GM12878 (cell line): Measurements from ENCODE around the gene RFFL. TPM values are rescaled to one million over a fixed set of nuclear protein-coding genes. Genes with fewer than 3 reads are reported as not detected.

ENCODE experiments used
- BACH1 ChIP-seq: fragments of 450-650 bp; IDR thresholded peaks from 2 replicates; pipeline ENCODE4 v1.6.1; 2017; ENCODE audit warnings: mild to moderate bottlenecking, borderline replicate concordance
- EGR1 ChIP-seq, 2 experiments: IDR thresholded peaks; 1 replicate in 1 of 2; 2 replicates in 1 of 2; pipeline ENCODE4 v1.6.1; 2011 to 2012; ENCODE audit warnings: low read depth in 2 of 2, low read length in 2 of 2, borderline replicate concordance in 1 of 2, mild to moderate bottlenecking in 1 of 2, moderate library complexity in 1 of 2
- HCFC1 ChIP-seq: fragments of 150-350 bp; IDR thresholded peaks from 2 replicates; pipeline ENCODE4 v1.6.1; 2014; ENCODE audit warnings: low read length
- JUNB ChIP-seq: IDR thresholded peaks from 2 replicates; pipeline ENCODE4 v1.6.1; 2016; ENCODE audit warnings: antibody characterized with exemption, mild to moderate bottlenecking
- MYB ChIP-seq: fragments of 150-350 bp; IDR thresholded peaks from 2 replicates; pipeline ENCODE4 v1.6.1; 2014; ENCODE audit warnings: mild to moderate bottlenecking, low read depth, low read length, borderline replicate concordance
- NFYA ChIP-seq: IDR thresholded peaks from 2 replicates; pipeline ENCODE4 v1.6.1; 2011; ENCODE audit warnings: low read depth, mild to moderate bottlenecking, low read length, improper control_type of control experiment, borderline replicate concordance
- NR2F1 ChIP-seq: fragments of 450-650 bp; conservative IDR thresholded peaks from 2 replicates; pipeline ENCODE4 v1.6.1; 2017; ENCODE audit warnings: mild to moderate bottlenecking
- RBBP5 ChIP-seq: fragments of 200-600 bp; sonication (generic); conservative IDR thresholded peaks from 2 replicates; pipeline ENCODE4 v1.6.1; 2016
- TBL1XR1 ChIP-seq: IDR thresholded peaks from 2 replicates; pipeline ENCODE4 v1.6.1; 2012; ENCODE audit warnings: low read depth, low read length, improper control_type of control experiment
- ZNF217 ChIP-seq: fragments of 450-650 bp; IDR thresholded peaks from 2 replicates; pipeline ENCODE4 v1.6.1; 2017; ENCODE audit warnings: antibody characterized with exemption, mild to moderate bottlenecking
- polyA plus RNA-seq, 11 experiments: library from polyadenylated mRNA; depleted of rRNA in 4 of 11; unstranded in 6 of 11; stranded (reverse) in 5 of 11; fragments of >200 nt; fragmentation: Nextera tagmentation in 4 of 11; fragmentation: Illumina TruSeq in 1 of 11; extraction: Ambion mirVana in 4 of 11; extraction: Trizol in 1 of 11; gene quantifications; 1 replicate in 1 of 11; 2 replicates in 10 of 11; pipeline versions ENCODE4 v1.2.1 to v1.2.3, GENCODE V29; 2011 to 2016; ENCODE audit warnings: inconsistent platforms in 2 of 11, missing spikeins in 2 of 11, low read depth in 1 of 11
- total RNA-seq, 4 experiments: library from RNA; depleted of rRNA in 3 of 4; stranded (reverse); fragments of >200 nt in 3 of 4; fragmentation: Illumina TruSeq in 1 of 4; extraction: Trizol in 1 of 4; gene quantifications; 2 replicates each; pipeline versions ENCODE4 v1.2.1 to v1.2.3, GENCODE V29; 2013 to 2021
- TF ChIP-seq, protein P1 (sequence below), 3 experiments: IDR thresholded peaks in 2 of 3; conservative IDR thresholded peaks in 1 of 3; 2 replicates each; pipeline ENCODE4 v1.5.1; 2011; ENCODE audit warnings: low read depth in 3 of 3, low read length in 3 of 3, mild to moderate bottlenecking in 3 of 3, control low read depth in 2 of 3, moderate library complexity in 2 of 3, inconsistent platforms in 1 of 3, mixed read lengths in 1 of 3; ENCODE audit not compliant: control insufficient read depth in 2 of 3, insufficient read depth in 1 of 3; ENCODE audit errors: extremely low read depth in 1 of 3
- TF ChIP-seq, protein P2 (sequence below): fragments of 450-650 bp; IDR thresholded peaks from 2 replicates; pipeline ENCODE4 v1.6.1; 2018; ENCODE audit warnings: mild to moderate bottlenecking, low read depth, moderate library complexity; ENCODE audit not compliant: partially characterized antibody
- TF ChIP-seq, protein P3 (sequence below): IDR thresholded peaks from 2 replicates; pipeline ENCODE4 v1.6.1; 2011; ENCODE audit warnings: mild to moderate bottlenecking, low read depth, low read length, moderate library complexity; ENCODE audit not compliant: insufficient replicate concordance
- TF ChIP-seq, protein P4 (sequence below): IDR thresholded peaks from 2 replicates; pipeline ENCODE4 v1.6.1; 2011; ENCODE audit warnings: low read depth, mild to moderate bottlenecking, low read length, moderate library complexity, borderline replicate concordance; ENCODE audit errors: extremely low read depth
- TF ChIP-seq, protein P5 (sequence below): IDR thresholded peaks from 2 replicates; pipeline ENCODE4 v1.6.1; 2012; ENCODE audit warnings: low read depth, low read length, improper control_type of control experiment
- TF ChIP-seq, protein P6 (sequence below): fragments of 450-650 bp; IDR thresholded peaks from 2 replicates; pipeline ENCODE4 v1.6.1; 2016; ENCODE audit warnings: mild to moderate bottlenecking
- TF ChIP-seq, protein P7 (sequence below): IDR thresholded peaks from 2 replicates; pipeline ENCODE4 v1.6.1; 2012; ENCODE audit warnings: low read depth, low read length, improper control_type of control experiment
- TF ChIP-seq, protein P8 (sequence below): IDR thresholded peaks from 2 replicates; pipeline ENCODE4 v1.6.1; 2011; ENCODE audit warnings: borderline replicate concordance, low read depth, mild to moderate bottlenecking, moderate library complexity, mixed read lengths, low read length; ENCODE audit not compliant: insufficient read depth; ENCODE audit errors: extremely low read length

RFFL gene
- total and polyA plus RNA-seq, 10 of the 15 experiments (the other 5 are each of a cell fraction or from before 2014, with no cell fraction given) = 4.7 to 56.1 (median 26.9) TPM

DNA sequence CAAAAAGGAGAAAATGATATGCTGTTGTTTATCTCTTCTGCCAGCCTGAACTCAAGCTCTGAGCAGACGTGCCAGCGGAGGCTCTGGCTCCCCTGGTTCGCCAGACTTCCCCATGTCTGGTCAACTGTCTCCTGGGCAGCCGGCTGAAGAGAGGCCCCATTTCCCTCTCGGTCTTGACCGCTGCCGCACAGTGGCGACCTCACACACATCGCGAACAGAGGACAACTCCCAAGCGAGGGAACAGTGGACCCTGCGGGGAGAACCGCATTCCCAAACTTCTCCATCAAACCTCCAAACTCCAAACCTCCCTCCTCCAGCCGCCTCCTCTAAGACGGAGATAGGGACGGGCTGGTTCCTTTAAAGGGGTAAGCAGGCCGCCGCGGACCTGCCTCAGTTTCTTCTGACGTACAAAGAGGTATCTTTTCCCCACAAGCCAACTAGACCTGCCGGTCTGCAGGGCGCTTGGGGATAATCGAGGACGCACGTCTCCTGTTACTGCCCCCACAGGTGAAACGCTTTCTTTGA is 24.9 kb upstream of the RFFL start (continued):
- TF ChIP-seq, protein P1, sequence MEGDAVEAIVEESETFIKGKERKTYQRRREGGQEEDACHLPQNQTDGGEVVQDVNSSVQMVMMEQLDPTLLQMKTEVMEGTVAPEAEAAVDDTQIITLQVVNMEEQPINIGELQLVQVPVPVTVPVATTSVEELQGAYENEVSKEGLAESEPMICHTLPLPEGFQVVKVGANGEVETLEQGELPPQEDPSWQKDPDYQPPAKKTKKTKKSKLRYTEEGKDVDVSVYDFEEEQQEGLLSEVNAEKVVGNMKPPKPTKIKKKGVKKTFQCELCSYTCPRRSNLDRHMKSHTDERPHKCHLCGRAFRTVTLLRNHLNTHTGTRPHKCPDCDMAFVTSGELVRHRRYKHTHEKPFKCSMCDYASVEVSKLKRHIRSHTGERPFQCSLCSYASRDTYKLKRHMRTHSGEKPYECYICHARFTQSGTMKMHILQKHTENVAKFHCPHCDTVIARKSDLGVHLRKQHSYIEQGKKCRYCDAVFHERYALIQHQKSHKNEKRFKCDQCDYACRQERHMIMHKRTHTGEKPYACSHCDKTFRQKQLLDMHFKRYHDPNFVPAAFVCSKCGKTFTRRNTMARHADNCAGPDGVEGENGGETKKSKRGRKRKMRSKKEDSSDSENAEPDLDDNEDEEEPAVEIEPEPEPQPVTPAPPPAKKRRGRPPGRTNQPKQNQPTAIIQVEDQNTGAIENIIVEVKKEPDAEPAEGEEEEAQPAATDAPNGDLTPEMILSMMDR (IDR thresholded peaks at IDR 0.05 in 2 of 3, conservative IDR thresholded peaks at IDR 0.05 in 1 of 3; ENCODE audit: control insufficient read depth in 2 of 3, extremely low read depth in 1 of 3, insufficient read depth in 1 of 3, low read depth in 3 of 3, low read length in 3 of 3) = peak in 2 of 3 experiments; percentile 2 to 26; a peak in 3 of 6 replicates
- TF ChIP-seq, protein P2, sequence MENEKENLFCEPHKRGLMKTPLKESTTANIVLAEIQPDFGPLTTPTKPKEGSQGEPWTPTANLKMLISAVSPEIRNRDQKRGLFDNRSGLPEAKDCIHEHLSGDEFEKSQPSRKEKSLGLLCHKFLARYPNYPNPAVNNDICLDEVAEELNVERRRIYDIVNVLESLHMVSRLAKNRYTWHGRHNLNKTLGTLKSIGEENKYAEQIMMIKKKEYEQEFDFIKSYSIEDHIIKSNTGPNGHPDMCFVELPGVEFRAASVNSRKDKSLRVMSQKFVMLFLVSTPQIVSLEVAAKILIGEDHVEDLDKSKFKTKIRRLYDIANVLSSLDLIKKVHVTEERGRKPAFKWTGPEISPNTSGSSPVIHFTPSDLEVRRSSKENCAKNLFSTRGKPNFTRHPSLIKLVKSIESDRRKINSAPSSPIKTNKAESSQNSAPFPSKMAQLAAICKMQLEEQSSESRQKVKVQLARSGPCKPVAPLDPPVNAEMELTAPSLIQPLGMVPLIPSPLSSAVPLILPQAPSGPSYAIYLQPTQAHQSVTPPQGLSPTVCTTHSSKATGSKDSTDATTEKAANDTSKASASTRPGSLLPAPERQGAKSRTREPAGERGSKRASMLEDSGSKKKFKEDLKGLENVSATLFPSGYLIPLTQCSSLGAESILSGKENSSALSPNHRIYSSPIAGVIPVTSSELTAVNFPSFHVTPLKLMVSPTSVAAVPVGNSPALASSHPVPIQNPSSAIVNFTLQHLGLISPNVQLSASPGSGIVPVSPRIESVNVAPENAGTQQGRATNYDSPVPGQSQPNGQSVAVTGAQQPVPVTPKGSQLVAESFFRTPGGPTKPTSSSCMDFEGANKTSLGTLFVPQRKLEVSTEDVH = no peak
- TF ChIP-seq, protein P3, sequence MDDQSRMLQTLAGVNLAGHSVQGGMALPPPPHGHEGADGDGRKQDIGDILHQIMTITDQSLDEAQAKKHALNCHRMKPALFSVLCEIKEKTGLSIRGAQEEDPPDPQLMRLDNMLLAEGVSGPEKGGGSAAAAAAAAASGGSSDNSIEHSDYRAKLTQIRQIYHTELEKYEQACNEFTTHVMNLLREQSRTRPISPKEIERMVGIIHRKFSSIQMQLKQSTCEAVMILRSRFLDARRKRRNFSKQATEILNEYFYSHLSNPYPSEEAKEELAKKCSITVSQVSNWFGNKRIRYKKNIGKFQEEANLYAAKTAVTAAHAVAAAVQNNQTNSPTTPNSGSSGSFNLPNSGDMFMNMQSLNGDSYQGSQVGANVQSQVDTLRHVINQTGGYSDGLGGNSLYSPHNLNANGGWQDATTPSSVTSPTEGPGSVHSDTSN = no peak
- TF ChIP-seq JUNB = no peak
- TF ChIP-seq NR2F1 = no peak
- TF ChIP-seq, protein P4, sequence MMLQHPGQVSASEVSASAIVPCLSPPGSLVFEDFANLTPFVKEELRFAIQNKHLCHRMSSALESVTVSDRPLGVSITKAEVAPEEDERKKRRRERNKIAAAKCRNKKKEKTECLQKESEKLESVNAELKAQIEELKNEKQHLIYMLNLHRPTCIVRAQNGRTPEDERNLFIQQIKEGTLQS = no peak
- TF ChIP-seq, protein P5, sequence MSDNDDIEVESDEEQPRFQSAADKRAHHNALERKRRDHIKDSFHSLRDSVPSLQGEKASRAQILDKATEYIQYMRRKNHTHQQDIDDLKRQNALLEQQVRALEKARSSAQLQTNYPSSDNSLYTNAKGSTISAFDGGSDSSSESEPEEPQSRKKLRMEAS = no peak; the same call in 1 of the 2 replicates
- no peak for TF ChIP-seq RBBP5
- no peak for TF ChIP-seq MYB
- TF ChIP-seq HCFC1 = no peak
- TF ChIP-seq TBL1XR1 = no peak
- no peak for TF ChIP-seq BACH1
- TF ChIP-seq ZNF217 = no peak
- TF ChIP-seq NFYA = no peak
- no peak for TF ChIP-seq EGR1 (IDR thresholded peaks at IDR 0.05; ENCODE audit: borderline replicate concordance in 1 of 2, low read depth in 2 of 2, low read length in 2 of 2)
- TF ChIP-seq, protein P6, sequence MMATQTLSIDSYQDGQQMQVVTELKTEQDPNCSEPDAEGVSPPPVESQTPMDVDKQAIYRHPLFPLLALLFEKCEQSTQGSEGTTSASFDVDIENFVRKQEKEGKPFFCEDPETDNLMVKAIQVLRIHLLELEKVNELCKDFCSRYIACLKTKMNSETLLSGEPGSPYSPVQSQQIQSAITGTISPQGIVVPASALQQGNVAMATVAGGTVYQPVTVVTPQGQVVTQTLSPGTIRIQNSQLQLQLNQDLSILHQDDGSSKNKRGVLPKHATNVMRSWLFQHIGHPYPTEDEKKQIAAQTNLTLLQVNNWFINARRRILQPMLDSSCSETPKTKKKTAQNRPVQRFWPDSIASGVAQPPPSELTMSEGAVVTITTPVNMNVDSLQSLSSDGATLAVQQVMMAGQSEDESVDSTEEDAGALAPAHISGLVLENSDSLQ = no peak
- TF ChIP-seq, protein P7, sequence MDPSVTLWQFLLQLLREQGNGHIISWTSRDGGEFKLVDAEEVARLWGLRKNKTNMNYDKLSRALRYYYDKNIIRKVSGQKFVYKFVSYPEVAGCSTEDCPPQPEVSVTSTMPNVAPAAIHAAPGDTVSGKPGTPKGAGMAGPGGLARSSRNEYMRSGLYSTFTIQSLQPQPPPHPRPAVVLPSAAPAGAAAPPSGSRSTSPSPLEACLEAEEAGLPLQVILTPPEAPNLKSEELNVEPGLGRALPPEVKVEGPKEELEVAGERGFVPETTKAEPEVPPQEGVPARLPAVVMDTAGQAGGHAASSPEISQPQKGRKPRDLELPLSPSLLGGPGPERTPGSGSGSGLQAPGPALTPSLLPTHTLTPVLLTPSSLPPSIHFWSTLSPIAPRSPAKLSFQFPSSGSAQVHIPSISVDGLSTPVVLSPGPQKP = no peak
- TF ChIP-seq, protein P8, sequence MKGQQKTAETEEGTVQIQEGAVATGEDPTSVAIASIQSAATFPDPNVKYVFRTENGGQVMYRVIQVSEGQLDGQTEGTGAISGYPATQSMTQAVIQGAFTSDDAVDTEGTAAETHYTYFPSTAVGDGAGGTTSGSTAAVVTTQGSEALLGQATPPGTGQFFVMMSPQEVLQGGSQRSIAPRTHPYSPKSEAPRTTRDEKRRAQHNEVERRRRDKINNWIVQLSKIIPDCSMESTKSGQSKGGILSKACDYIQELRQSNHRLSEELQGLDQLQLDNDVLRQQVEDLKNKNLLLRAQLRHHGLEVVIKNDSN = no peak
